IMR-90 (cell line): ENCODE measurements around the gene FCHO1. TPM values are rescaled to one million over a fixed set of nuclear protein-coding genes. Genes with fewer than 3 reads are reported as not detected.

Source experiments
- ATAC-seq: fragments of 200-7000 bp; cut with Tn5 transposase; 2 replicates; pipeline ENCODE4 v1.9.1; 2020; ENCODE audit warnings: low read depth, mild to moderate bottlenecking, moderate library complexity
- BruUV-seq: library from RNA; stranded (reverse); fragments of 400-500 nt; replicated peaks from 2 replicates; lab custom pipeline; 2021; lab: Mats Ljungman, UMichigan
- CTCF ChIA-PET: fragments of 300-600 bp; formaldehyde crosslinking; extraction: SDS; loops from one replicate; lab custom pipeline; 2021; ENCODE audit warnings: antibody characterized with exemption; lab: Yijun Ruan, JAX
- POLR2A ChIA-PET: fragments of 300-600 bp; sonication (Branson Sonifier 250); formaldehyde crosslinking; loops from one replicate; lab custom pipeline; 2022; ENCODE audit warnings: antibody characterized with exemption; ENCODE audit not compliant: unreplicated experiment; lab: Charles Lee
- DNase-seq: peaks from one replicate; pipeline ENCODE4 v3.0.0; 2013
- H2AFZ ChIP-seq: replicated peaks from 2 replicates; pipeline ENCODE3; 2013; ENCODE audit warnings: low read length, mild to moderate bottlenecking; ENCODE audit not compliant: poor library complexity
- H2AK5ac ChIP-seq: 2 replicates; pipeline ENCODE4 v1.6.1; 2013; ENCODE audit warnings: low read depth, low read length, inconsistent platforms
- H2AK9ac ChIP-seq: replicated peaks from 2 replicates; pipeline ENCODE3; 2013; ENCODE audit warnings: mild to moderate bottlenecking, low read depth, low read length, moderate library complexity; ENCODE audit not compliant: poor library complexity
- H2BK120ac ChIP-seq: 2 replicates; pipeline ENCODE4 v1.6.1; 2013; ENCODE audit warnings: low read depth, low read length, inconsistent platforms
- H2BK15ac ChIP-seq: 3 replicates; pipeline ENCODE4 v1.6.1; 2013; ENCODE audit warnings: low read depth, low read length, inconsistent platforms
- H2BK20ac ChIP-seq: 2 replicates; pipeline ENCODE4 v1.6.1; 2013; ENCODE audit warnings: low read depth, mild to moderate bottlenecking, inconsistent platforms, low read length, moderate library complexity
- H2BK5ac ChIP-seq: 2 replicates; pipeline ENCODE4 v1.6.1; 2013; ENCODE audit warnings: mild to moderate bottlenecking, low read depth, low read length, inconsistent platforms; ENCODE audit not compliant: poor library complexity, severe bottlenecking
- H3K14ac ChIP-seq: replicated peaks from 2 replicates; pipeline ENCODE4 v1.6.1; 2013; ENCODE audit warnings: low read depth, low read length, inconsistent platforms
- H3K18ac ChIP-seq: 2 replicates; pipeline ENCODE4 v1.6.1; 2013; ENCODE audit warnings: low read depth, low read length, control low read depth
- H3K23ac ChIP-seq: 2 replicates; pipeline ENCODE4 v1.6.1; 2013; ENCODE audit warnings: low read depth, low read length, inconsistent platforms
- H3K27ac ChIP-seq: 2 replicates; pipeline ENCODE4 v1.5.1; 2013; ENCODE audit warnings: mild to moderate bottlenecking, control low read depth, low read length; ENCODE audit not compliant: insufficient read depth
- H3K27me3 ChIP-seq: 2 replicates; pipeline ENCODE4 v1.6.1; 2013; ENCODE audit warnings: low read length; ENCODE audit not compliant: control insufficient read depth, insufficient read depth
- H3K36me3 ChIP-seq: 2 replicates; pipeline ENCODE4 v1.6.1; 2013; ENCODE audit warnings: low read length, mixed read lengths; ENCODE audit not compliant: control insufficient read depth, insufficient read depth
- H3K4ac ChIP-seq: 2 replicates; pipeline ENCODE4 v1.6.1; 2013; ENCODE audit warnings: low read depth, low read length, inconsistent platforms
- H3K4me1 ChIP-seq: 2 replicates; pipeline ENCODE4 v1.6.1; 2013; ENCODE audit warnings: low read length, mixed read lengths; ENCODE audit not compliant: control insufficient read depth, insufficient read depth
- H3K4me2 ChIP-seq: 2 replicates; pipeline ENCODE4 v1.6.1; 2013; ENCODE audit warnings: low read depth, mild to moderate bottlenecking, control low read depth, low read length, moderate library complexity
- H3K4me3 ChIP-seq: 2 replicates; pipeline ENCODE4 v1.5.1; 2013; ENCODE audit warnings: low read depth, mild to moderate bottlenecking, control low read depth, low read length, moderate library complexity; ENCODE audit not compliant: insufficient read depth
- H3K56ac ChIP-seq: 2 replicates; pipeline ENCODE4 v1.6.1; 2013; ENCODE audit warnings: low read length, inconsistent platforms; ENCODE audit not compliant: insufficient read depth; ENCODE audit errors: extremely low read depth
- H3K79me1 ChIP-seq, 2 experiments: 2 replicates each; pipeline ENCODE4 v1.6.1; 2013; ENCODE audit warnings: low read length in 2 of 2, inconsistent platforms in 1 of 2, low read depth in 1 of 2
- H3K9ac ChIP-seq: 2 replicates; pipeline ENCODE4 v1.6.1; 2013; ENCODE audit warnings: low read depth, low read length, control low read depth
- H3K9me1 ChIP-seq: 2 replicates; pipeline ENCODE4 v1.6.1; 2013; ENCODE audit warnings: low read length, inconsistent platforms; ENCODE audit not compliant: insufficient read depth
- H3K9me3 ChIP-seq: 2 replicates; pipeline ENCODE4 v1.6.1; 2013; ENCODE audit warnings: low read length; ENCODE audit not compliant: control insufficient read depth, insufficient read depth
- H4K20me1 ChIP-seq: 2 replicates; pipeline ENCODE4 v1.6.1; 2013; ENCODE audit warnings: low read length, inconsistent platforms; ENCODE audit not compliant: insufficient read depth
- H4K5ac ChIP-seq: 2 replicates; pipeline ENCODE4 v1.6.1; 2013; ENCODE audit warnings: mild to moderate bottlenecking, low read depth, low read length, control low read depth
- H4K8ac ChIP-seq, 2 experiments: 2 replicates each; pipeline ENCODE4 v1.6.1; 2013; ENCODE audit warnings: low read depth in 2 of 2, low read length in 2 of 2, control low read depth in 1 of 2, inconsistent platforms in 1 of 2
- H4K91ac ChIP-seq: 2 replicates; pipeline ENCODE4 v1.6.1; 2013; ENCODE audit warnings: low read depth, low read length, inconsistent platforms; ENCODE audit not compliant: insufficient read depth
- BHLHE40 ChIP-seq: fragments of 150-350 bp; IDR thresholded peaks from 2 replicates; pipeline ENCODE4 v1.6.1; 2016; ENCODE audit warnings: mild to moderate bottlenecking, low read depth, low read length
- CEBPB ChIP-seq: IDR thresholded peaks from 2 replicates; pipeline ENCODE4 v1.6.1; 2012; ENCODE audit warnings: low read depth, low read length, improper control_type of control experiment
- CHD1 ChIP-seq: IDR thresholded peaks from 2 replicates; pipeline ENCODE4 v1.6.1; 2012; ENCODE audit warnings: low read depth, low read length, improper control_type of control experiment
- CTCF ChIP-seq: conservative IDR thresholded peaks from 2 replicates; pipeline ENCODE4 v1.5.1; 2012; ENCODE audit warnings: mild to moderate bottlenecking, low read depth, low read length, improper control_type of control experiment
- ELK1 ChIP-seq: fragments of 150-350 bp; IDR thresholded peaks from 2 replicates; pipeline ENCODE4 v1.6.1; 2016; ENCODE audit warnings: low read depth, mild to moderate bottlenecking, low read length, moderate library complexity, borderline replicate concordance
- FOS ChIP-seq: fragments of 150-350 bp; IDR thresholded peaks from 2 replicates; pipeline ENCODE4 v1.6.1; 2016; ENCODE audit warnings: low read depth, low read length
- MAFK ChIP-seq: IDR thresholded peaks from 2 replicates; pipeline ENCODE4 v1.6.1; 2012; ENCODE audit warnings: low read depth, low read length, improper control_type of control experiment
- MAZ ChIP-seq: IDR thresholded peaks from 2 replicates; pipeline ENCODE4 v1.6.1; 2012; ENCODE audit warnings: low read depth, mild to moderate bottlenecking, low read length, improper control_type of control experiment, moderate library complexity, borderline replicate concordance
- MXI1 ChIP-seq: IDR thresholded peaks from 2 replicates; pipeline ENCODE4 v1.6.1; 2012; ENCODE audit warnings: low read depth, mild to moderate bottlenecking, low read length, moderate library complexity, borderline replicate concordance
- NFE2L2 ChIP-seq: fragments of 150-350 bp; IDR thresholded peaks from 2 replicates; pipeline ENCODE4 v1.6.1; 2016; ENCODE audit warnings: low read depth, mild to moderate bottlenecking, low read length
- POLR2A ChIP-seq: IDR thresholded peaks from 2 replicates; pipeline ENCODE4 v1.6.1; 2012; ENCODE audit warnings: mild to moderate bottlenecking, low read depth, low read length
- RAD21 ChIP-seq: IDR thresholded peaks from 2 replicates; pipeline ENCODE4 v1.6.1; 2012; ENCODE audit warnings: low read length, improper control_type of control experiment
- RCOR1 ChIP-seq: IDR thresholded peaks from 2 replicates; pipeline ENCODE4 v1.6.1; 2012; ENCODE audit warnings: mild to moderate bottlenecking, low read length, improper control_type of control experiment; ENCODE audit not compliant: insufficient replicate concordance
- RFX5 ChIP-seq: IDR thresholded peaks from 2 replicates; pipeline ENCODE4 v1.8.0; 2012; ENCODE audit warnings: low read depth, mild to moderate bottlenecking, low read length, moderate library complexity
- SMC3 ChIP-seq: fragments of 150-350 bp; IDR thresholded peaks from 2 replicates; pipeline ENCODE4 v1.6.1; 2016; ENCODE audit warnings: low read depth, mild to moderate bottlenecking, antibody characterized with exemption, low read length, moderate library complexity
- WGBS, 2 experiments: methylation state at CpG; one replicate each; pipeline versions ENCODE4 v1.1.5 to v1.1.7; 2013; ENCODE audit warnings: missing lambda C conversion rate in 2 of 2; ENCODE audit not compliant: insufficient read length in 1 of 2; ENCODE audit errors: extremely low coverage in 2 of 2; 5-methylcytosine and 5-hydroxymethylcytosine counted together
- dilution Hi-C: fragments of 300-500 bp; cut with HindIII; formaldehyde crosslinking; loops from one replicate; pipeline ENCODE4 v1.14.3; 2018; ENCODE audit warnings: low sequenced_read_pairs; ENCODE audit not compliant: unreplicated experiment
- in situ Hi-C: fragments of 300-500 bp; cut with MboI; formaldehyde crosslinking; loops from 3 replicates; pipeline ENCODE4 v1.14.3; 2019; ENCODE audit warnings: low sequenced_read_pairs, inconsistent platforms, mixed read lengths
- intact Hi-C: fragments of 100-400 bp; cut with micrococcal nuclease; formaldehyde crosslinking; loops from 2 replicates; pipeline ENCODE4 v1.10.0; 2022
- polyA plus RNA-seq, 3 experiments: library from polyadenylated mRNA; depleted of rRNA; stranded (reverse); fragments of >200 nt; gene quantifications; 2 replicates each; pipeline ENCODE4 v1.2.3, GENCODE V29; 2012; ENCODE audit warnings: low replicate concordance in 1 of 3
- total RNA-seq: library from RNA; depleted of rRNA; stranded (reverse); fragments of >200 nt; gene quantifications from 2 replicates; pipeline ENCODE4 v1.2.3, GENCODE V29; 2012
- TF ChIP-seq, protein P1 (sequence below): fragments of 150-350 bp; IDR thresholded peaks from 2 replicates; pipeline ENCODE4 v1.6.1; 2017; ENCODE audit warnings: mild to moderate bottlenecking, antibody characterized with exemption, low read length, low read depth

The FCHO1 gene
- total and polyA plus RNA-seq, 2 of the 4 experiments (the other 2 are of a cell fraction), result 0.18 to 1.0 TPM

DNA sequence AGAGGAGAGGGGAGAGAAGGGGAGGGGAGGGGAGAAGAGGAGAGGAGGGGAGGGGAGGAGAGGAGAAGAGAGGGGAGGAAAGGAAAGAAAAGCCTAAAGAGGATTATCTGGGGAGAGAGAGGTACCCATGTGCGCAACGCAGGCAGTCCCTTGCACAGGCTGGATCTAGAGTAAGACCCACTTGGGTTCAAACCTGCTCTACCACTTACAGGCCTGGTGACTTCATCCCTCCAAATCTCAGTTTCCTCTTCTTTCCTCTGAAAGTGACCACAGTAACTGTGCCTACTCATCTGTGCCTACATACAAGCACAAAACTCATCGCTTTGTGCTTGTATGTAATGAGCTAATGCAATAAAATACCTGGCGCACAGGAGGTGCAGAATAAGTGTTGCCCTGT, 32.7 kb upstream of the FCHO1 start:
- Histone ChIP-seq H3K9ac (no peak overlapping the region), H3K36me3 (peaks cover 8% of the 10 kb centered on the region; the same call in 1 of the 2 replicates), H3K4me3 (no peak overlapping the region)

More for the DNA sequence above, 32.7 kb upstream of the FCHO1 start:
- DNase-seq, result no peak
- H2BK120ac ChIP-seq, result peak overlapping the region; percentile 8
- H3K23ac ChIP-seq, result 0 out of 2 replicates have a peak overlapping the region, but pooled peaks have one; percentile 16
- H4K8ac ChIP-seq, result peak overlapping the region; percentile 85 to 100
- H3K14ac ChIP-seq, result no peak overlapping the region
- no peak overlapping the region for H2BK20ac ChIP-seq
- H2AK9ac ChIP-seq, result peak overlapping the region; percentile 96
- H2BK15ac ChIP-seq, result peak overlapping the region; percentile 90; the same call in 1 of the 3 replicates
- no CpG with 5 or more reads among the region's 4 CpGs for WGBS, 2 experiments
- peak overlapping the region; percentile 86; the same call in 1 of the 2 replicates for H4K5ac ChIP-seq
- H2AK5ac ChIP-seq, result peak overlapping the region; percentile 93
- peaks cover 13% of the 10 kb centered on the region for H3K4me1 ChIP-seq
- H2BK5ac ChIP-seq, result no peak overlapping the region
- peak overlapping the region; percentile 96 for H2AFZ ChIP-seq
- peaks cover 16% of the 10 kb centered on the region for H3K9me1 ChIP-seq
- H4K91ac ChIP-seq, result no peak overlapping the region; the same call in 1 of the 2 replicates
- no peak overlapping the region for H3K4me2 ChIP-seq
- no peak for TF ChIP-seq POLR2A
- no peak for TF ChIP-seq FOS
- TF ChIP-seq MAZ, result no peak
- TF ChIP-seq RAD21, result no peak
- TF ChIP-seq CEBPB, result no peak
- TF ChIP-seq BHLHE40, result no peak
- TF ChIP-seq CHD1, result no peak
- TF ChIP-seq ELK1, result no peak
- TF ChIP-seq, protein P1, sequence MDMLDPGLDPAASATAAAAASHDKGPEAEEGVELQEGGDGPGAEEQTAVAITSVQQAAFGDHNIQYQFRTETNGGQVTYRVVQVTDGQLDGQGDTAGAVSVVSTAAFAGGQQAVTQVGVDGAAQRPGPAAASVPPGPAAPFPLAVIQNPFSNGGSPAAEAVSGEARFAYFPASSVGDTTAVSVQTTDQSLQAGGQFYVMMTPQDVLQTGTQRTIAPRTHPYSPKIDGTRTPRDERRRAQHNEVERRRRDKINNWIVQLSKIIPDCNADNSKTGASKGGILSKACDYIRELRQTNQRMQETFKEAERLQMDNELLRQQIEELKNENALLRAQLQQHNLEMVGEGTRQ, result no peak
- TF ChIP-seq RFX5, result no peak
- no peak for TF ChIP-seq SMC3
- no peak for TF ChIP-seq CTCF
- no peak for TF ChIP-seq MAFK
- TF ChIP-seq MXI1, result no peak
- TF ChIP-seq NFE2L2, result no peak
- no peak for TF ChIP-seq RCOR1
- no peak overlapping the region; the same call in 1 of the 2 replicates for H3K27ac ChIP-seq
- H4K20me1 ChIP-seq, result peaks cover 21% of the 10 kb centered on the region
- POLR2A ChIA-PET, result no interaction called here
- H3K79me1 ChIP-seq, result peaks cover 3 to 37% of the 10 kb centered on the region in 2 experiments
- no peaks in the 10 kb centered on the region for H3K9me3 ChIP-seq
- dilution Hi-C loops (no loop called here), intact Hi-C loops (no loop called here), in situ Hi-C loops (no loop called here)
- no peak overlapping the region for H3K18ac ChIP-seq
- ATAC-seq, result no peak
- CTCF ChIA-PET, result interaction anchor here (0.6 kb wide), 1 partner anchor 48 kb away, joined by 4 read pairs; no protein-coding TSS in a partner anchor
- no TSS peak for BruUV-seq
- H3K56ac ChIP-seq, result no peak overlapping the region
- H3K27me3 ChIP-seq, result no peaks in the 10 kb centered on the region
- peak overlapping the region; percentile 75 for H3K4ac ChIP-seq
